ENCODE measurements around the gene MAOA. TPM values are rescaled to one million over a fixed set of nuclear protein-coding genes. Genes with fewer than 3 reads are reported as not detected.

The MAOA gene
- total RNA-seq, 1 experiment from 2014 or later: 6.3 TPM

DNA sequence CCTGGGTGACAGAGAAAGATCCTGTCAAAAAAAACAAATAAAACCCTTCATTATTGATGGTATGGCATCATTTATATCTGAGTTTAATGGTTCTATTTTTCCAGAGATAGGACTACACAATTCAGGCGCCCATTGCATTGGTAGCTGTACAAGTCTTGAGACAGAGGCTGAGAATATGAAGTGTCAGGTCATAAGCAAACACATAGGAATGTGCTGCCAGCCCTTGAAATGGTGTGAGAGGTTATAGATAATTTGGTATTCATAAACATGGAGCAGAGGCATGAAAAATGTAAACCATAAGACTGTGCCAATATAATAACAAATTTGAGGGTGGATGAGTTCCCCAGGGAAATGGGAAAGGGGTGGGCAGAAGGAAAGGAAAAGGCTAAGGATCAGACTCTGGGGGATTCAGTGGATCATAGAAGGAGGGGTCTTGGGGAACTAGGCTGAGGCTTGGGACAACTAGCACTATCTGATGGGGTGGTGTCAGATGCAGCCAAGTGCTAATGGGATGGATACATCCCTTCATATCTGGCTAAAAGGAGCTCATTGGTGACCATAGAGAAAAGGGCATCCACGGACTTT, 50.8 kb downstream of the MAOA start:
- Histone ChIP-seq H3K27ac (ENCODE audit: low read length) (no peak overlapping the region), H2AFZ (ENCODE audit: low read length) (no peak overlapping the region), H4K20me1 (ENCODE audit: low read length) (no peaks in the 10 kb centered on the region), H3K9me2 (replicated peaks; ENCODE audit: low read length) (no peaks in the 10 kb centered on the region), H3K9me3 (ENCODE audit: low read length) (no peaks in the 10 kb centered on the region), H3K9ac (ENCODE audit: low read length) (no peak overlapping the region), H3K27me3 (ENCODE audit: low read length) (no peaks in the 10 kb centered on the region), H3K79me2 (ENCODE audit: low read length) (no peaks in the 10 kb centered on the region), H3K4me3 (ENCODE audit: low read length) (no peak overlapping the region), H3K36me3 (ENCODE audit: low read depth, low read length) (no peaks in the 10 kb centered on the region), H3K4me2 (ENCODE audit: low read length) (no peak overlapping the region), H3K4me1 (ENCODE audit: insufficient read depth, low read length) (peaks cover 43% of the 10 kb centered on the region), H3F3A (ENCODE audit: low read length, unreplicated experiment) (no peaks in the 10 kb centered on the region)
- TF ChIP-seq EZH2phosphoT487 (IDR thresholded peaks at IDR 0.05; ENCODE audit: borderline replicate concordance, low read length): no peak
- TF ChIP-seq, protein P1, sequence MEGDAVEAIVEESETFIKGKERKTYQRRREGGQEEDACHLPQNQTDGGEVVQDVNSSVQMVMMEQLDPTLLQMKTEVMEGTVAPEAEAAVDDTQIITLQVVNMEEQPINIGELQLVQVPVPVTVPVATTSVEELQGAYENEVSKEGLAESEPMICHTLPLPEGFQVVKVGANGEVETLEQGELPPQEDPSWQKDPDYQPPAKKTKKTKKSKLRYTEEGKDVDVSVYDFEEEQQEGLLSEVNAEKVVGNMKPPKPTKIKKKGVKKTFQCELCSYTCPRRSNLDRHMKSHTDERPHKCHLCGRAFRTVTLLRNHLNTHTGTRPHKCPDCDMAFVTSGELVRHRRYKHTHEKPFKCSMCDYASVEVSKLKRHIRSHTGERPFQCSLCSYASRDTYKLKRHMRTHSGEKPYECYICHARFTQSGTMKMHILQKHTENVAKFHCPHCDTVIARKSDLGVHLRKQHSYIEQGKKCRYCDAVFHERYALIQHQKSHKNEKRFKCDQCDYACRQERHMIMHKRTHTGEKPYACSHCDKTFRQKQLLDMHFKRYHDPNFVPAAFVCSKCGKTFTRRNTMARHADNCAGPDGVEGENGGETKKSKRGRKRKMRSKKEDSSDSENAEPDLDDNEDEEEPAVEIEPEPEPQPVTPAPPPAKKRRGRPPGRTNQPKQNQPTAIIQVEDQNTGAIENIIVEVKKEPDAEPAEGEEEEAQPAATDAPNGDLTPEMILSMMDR (conservative IDR thresholded peaks at IDR 0.05; ENCODE audit: low read depth, low read length): no peak
- no peak for TF ChIP-seq EZH2 (IDR thresholded peaks at IDR 0.05; ENCODE audit: low read length, unreplicated experiment)
- ChIA-PET POLR2A (ENCODE audit: unreplicated experiment) (no interaction called here), CTCF (interaction anchor here (0.7 kb wide), 1 partner anchor 51 kb away, joined by 4 read pairs; the partner anchor contains the start of gene MAOA)
- DNase-seq (peak; percentile 18), ATAC-seq (no peak)
- intact Hi-C loops (cut with micrococcal nuclease): no loop called here
- no TSS peak for BruUV-seq (replicated peaks)

DNA sequence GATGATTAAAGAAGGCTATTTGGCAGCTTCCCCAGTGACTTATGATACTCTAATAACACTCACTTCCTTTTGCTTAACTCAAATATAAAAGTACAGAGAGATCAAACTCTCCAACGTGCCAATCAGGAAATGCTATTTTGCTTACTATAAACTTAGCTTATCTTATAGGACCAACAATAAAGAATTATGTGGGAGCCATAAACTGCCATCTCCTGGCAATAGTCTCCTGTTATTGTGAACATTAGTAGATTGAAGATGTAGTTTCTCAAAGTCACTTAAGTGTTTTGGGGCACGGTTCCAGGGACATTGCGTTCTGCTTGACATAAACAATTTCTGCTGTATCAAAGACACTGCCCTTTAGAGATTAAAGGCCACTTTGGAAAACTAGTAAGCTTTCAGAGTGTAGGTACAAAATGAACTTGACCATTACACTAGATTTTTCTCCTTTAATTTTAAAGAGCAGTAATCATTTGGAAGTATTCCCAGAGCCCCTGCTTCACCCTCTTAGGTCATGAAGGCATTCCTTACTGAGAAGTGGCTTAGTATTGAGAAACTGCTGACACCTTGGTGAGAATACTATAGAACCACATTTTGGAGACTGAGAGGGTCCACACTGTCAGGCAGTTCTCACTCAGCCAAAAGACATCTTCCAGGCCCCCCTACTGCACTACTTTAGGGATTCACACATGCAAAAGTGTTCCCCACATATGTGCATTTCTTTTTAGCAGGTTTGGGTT, 51.9 kb downstream of the MAOA start:
- 0 out of 2 replicates have a peak overlapping the region, but pooled peaks have one; percentile 14 for H3K27ac ChIP-seq (ENCODE audit: low read length)
- TF ChIP-seq EZH2 (IDR thresholded peaks at IDR 0.05; ENCODE audit: low read length, unreplicated experiment): no peak
- TF ChIP-seq EZH2phosphoT487 (IDR thresholded peaks at IDR 0.05; ENCODE audit: borderline replicate concordance, low read length): no peak
- TF ChIP-seq, protein P1 (conservative IDR thresholded peaks at IDR 0.05; ENCODE audit: low read depth, low read length): no peak
- BruUV-seq (replicated peaks): no TSS peak
- peaks cover 32% of the 10 kb centered on the region for H3K4me1 ChIP-seq (ENCODE audit: insufficient read depth, low read length)
- H3F3A ChIP-seq (ENCODE audit: low read length, unreplicated experiment): no peaks in the 10 kb centered on the region
- no peaks in the 10 kb centered on the region for H3K9me3 ChIP-seq (ENCODE audit: low read length)
- peak; percentile 61 for DNase-seq
- H3K27me3 ChIP-seq (ENCODE audit: low read length): no peaks in the 10 kb centered on the region
- no peak overlapping the region for H2AFZ ChIP-seq (ENCODE audit: low read length)
- no peaks in the 10 kb centered on the region for H4K20me1 ChIP-seq (ENCODE audit: low read length)
- H3K9me2 ChIP-seq (replicated peaks; ENCODE audit: low read length): no peaks in the 10 kb centered on the region
- H3K36me3 ChIP-seq (ENCODE audit: low read depth, low read length): no peaks in the 10 kb centered on the region
- CTCF ChIA-PET: interaction anchor here (0.7 kb wide), 1 partner anchor 52 kb away, joined by 4 read pairs; the partner anchor contains the start of gene MAOA
- no peak overlapping the region for H3K9ac ChIP-seq (ENCODE audit: low read length)
- peak; percentile 64 for ATAC-seq
- no peak overlapping the region for H3K4me3 ChIP-seq (ENCODE audit: low read length)
- POLR2A ChIA-PET (ENCODE audit: unreplicated experiment): no interaction called here
- intact Hi-C loops (cut with micrococcal nuclease): no loop called here
- no peaks in the 10 kb centered on the region for H3K79me2 ChIP-seq (ENCODE audit: low read length)
- peak overlapping the region; percentile 41; the same call in 1 of the 2 replicates for H3K4me2 ChIP-seq (ENCODE audit: low read length)

DNA sequence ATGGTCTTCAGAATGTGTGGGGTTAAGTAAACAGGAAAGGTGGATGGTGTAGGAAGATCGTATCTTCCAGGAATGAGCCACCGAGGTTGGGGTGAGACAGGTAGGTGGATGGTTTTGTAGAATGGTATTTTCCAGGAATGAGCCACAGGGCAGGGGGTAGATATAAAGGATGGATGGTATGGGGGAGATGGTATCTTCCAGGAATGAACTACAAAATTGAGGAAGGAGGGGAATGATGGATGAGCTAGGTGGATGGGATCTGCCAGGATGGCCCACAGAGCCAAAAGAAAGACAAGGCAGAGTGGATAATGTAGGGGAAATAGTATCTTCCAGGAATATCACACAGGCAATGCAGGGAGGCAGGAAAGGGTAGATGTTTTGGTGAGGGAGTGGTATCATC, 60.0 kb downstream of the MAOA start:
- no peaks in the 10 kb centered on the region for H3K79me2 ChIP-seq (ENCODE audit: low read length)
- H3K9me3 ChIP-seq (ENCODE audit: low read length): no peaks in the 10 kb centered on the region
- BruUV-seq (replicated peaks): no TSS peak
- no peak for ATAC-seq
- H3K27me3 ChIP-seq (ENCODE audit: low read length): no peaks in the 10 kb centered on the region
- H3K4me1 ChIP-seq (ENCODE audit: insufficient read depth, low read length): no peaks in the 10 kb centered on the region; the same call in 1 of the 2 replicates
- CTCF ChIA-PET: no interaction called here
- no peak for TF ChIP-seq EZH2phosphoT487 (IDR thresholded peaks at IDR 0.05; ENCODE audit: borderline replicate concordance, low read length)
- TF ChIP-seq EZH2 (IDR thresholded peaks at IDR 0.05; ENCODE audit: low read length, unreplicated experiment): no peak
- TF ChIP-seq, protein P1 (conservative IDR thresholded peaks at IDR 0.05; ENCODE audit: low read depth, low read length): no peak
- H2AFZ ChIP-seq (ENCODE audit: low read length): no peak overlapping the region
- H3K27ac ChIP-seq (ENCODE audit: low read length): no peak overlapping the region
- H3F3A ChIP-seq (ENCODE audit: low read length, unreplicated experiment): no peaks in the 10 kb centered on the region
- H3K4me3 ChIP-seq (ENCODE audit: low read length): no peak overlapping the region
- POLR2A ChIA-PET (ENCODE audit: unreplicated experiment): no interaction called here
- no peaks in the 10 kb centered on the region for H3K9me2 ChIP-seq (replicated peaks; ENCODE audit: low read length)
- no peak overlapping the region for H3K9ac ChIP-seq (ENCODE audit: low read length)
- intact Hi-C loops (cut with micrococcal nuclease): no loop called here
- no peak for DNase-seq
- no peaks in the 10 kb centered on the region for H3K36me3 ChIP-seq (ENCODE audit: low read depth, low read length)
- H3K4me2 ChIP-seq (ENCODE audit: low read length): no peak overlapping the region
- H4K20me1 ChIP-seq (ENCODE audit: low read length): no peaks in the 10 kb centered on the region
